Measurements from ENCODE around the gene BARX1.

DNA sequence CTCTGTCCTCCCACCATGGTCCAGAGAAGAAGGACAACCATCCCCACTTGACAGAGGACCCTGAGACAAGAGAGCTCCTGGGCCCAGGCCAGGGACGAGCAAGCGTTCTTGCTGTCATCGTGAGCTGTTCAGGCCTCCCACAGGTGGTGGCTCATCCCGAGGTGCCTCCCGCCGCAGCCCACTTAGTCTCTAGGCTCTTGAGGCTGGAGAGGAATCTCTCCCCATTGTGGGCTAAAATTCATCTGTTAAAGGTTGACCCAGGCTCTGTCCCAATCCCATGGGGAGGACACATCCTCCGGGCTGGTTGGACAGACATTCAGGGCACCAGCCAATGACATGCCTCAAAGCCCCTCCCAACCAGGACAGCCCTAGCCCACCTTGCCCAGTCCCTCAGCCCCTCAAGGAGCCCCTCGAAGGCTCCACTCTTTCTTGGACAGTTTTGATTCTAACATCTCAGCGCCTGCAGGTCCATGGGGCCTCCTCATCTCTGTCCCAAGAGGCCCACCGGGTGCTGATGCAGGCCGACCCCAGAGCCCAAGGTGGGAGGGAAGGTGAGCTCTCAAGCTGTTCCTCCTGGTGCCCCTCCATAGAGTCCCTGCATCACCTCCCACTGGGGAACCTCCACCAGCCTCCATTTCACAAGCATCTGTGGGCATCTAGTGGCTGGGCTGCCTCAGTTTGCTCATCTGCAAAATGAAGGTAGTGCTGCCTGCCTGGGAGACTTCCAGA lies 52.9 kb downstream of the BARX1 start:
- TF ChIP-seq POLR2A (IDR thresholded peaks at IDR 0.05; ENCODE audit: low read depth, low read length) (no peak), POLR2AphosphoS5 (IDR thresholded peaks at IDR 0.05; ENCODE audit: low read depth, low read length) (no peak), TAF1 (IDR thresholded peaks at IDR 0.05; ENCODE audit: borderline replicate concordance, low read depth, low read length) (no peak)
